GM18519 (cell line): ENCODE results near the gene CPE.
"Not testable (repeated sequence)": the region's sequence is repeated elsewhere in the genome, so short reads cannot be mapped to it uniquely, and the experiment has no call there.

Experiments used
- ATAC-seq: cut with Tn5 transposase; IDR thresholded peaks from one replicate; pipeline ENCODE4 v1.9.1; 2021; ENCODE audit warnings: mild to moderate bottlenecking, moderate library complexity; ENCODE audit not compliant: unreplicated experiment, low FRiP score

Gene CPE

GRCh38 chr4:165378745-165379677, at the start of gene CPE:
Gene CPE, plus strand, starts transcription at chr4:165379008. Its CDS starts 214 bp downstream, at chr4:165379222.
- peak; percentile 63 for ATAC-seq

DNA sequence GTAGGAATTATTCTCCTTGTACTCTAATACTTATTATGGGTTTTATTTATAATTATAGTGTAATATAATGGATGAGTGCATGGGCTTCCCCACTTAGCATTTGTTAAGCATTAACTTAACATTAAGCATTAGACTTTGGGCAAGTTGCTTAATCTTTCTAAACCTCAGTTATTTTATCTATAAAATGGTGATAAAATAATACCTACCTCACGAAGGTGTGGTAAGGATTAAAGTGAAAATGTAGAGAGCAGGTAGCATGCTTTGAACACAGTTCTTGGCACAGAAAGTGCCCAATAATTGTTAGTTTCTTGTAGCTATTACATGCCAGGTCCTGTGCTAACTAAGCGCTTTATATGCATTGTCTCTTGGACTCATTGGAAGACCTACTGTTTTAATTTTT, 48.7 kb upstream of the CPE start:
- no peak for ATAC-seq

DNA sequence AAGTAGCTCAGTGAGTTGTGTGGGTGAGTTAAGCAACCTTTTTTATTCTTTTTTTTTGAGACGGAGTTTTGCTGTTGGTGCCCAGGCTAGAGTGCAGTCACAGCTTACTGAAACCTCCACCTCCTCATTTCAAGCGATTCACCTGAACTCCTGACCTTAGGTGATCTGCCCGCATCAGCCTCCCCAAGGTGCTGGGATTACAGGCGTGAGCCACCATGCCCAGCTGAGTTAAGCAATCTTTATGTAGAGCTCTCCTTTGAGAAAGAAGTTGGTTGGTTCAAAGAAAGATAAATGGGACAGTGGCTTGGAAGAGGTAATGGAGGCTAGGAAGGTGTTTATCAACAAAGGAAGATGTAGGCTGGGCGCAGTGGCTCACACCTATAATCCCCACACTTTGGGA, 48.1 kb upstream of the CPE start:
- no peak for ATAC-seq

GRCh38 chr4:165331359-165331758, 47.4 kb upstream of the CPE start:
- ATAC-seq, result no peak

- no peak for ATAC-seq
Measured at GRCh38 chr4:165331823-165332222, 47.0 kb upstream of the CPE start.

- no peak for ATAC-seq
Measured at GRCh38 chr4:165332502-165332901, 46.3 kb upstream of the CPE start.

DNA sequence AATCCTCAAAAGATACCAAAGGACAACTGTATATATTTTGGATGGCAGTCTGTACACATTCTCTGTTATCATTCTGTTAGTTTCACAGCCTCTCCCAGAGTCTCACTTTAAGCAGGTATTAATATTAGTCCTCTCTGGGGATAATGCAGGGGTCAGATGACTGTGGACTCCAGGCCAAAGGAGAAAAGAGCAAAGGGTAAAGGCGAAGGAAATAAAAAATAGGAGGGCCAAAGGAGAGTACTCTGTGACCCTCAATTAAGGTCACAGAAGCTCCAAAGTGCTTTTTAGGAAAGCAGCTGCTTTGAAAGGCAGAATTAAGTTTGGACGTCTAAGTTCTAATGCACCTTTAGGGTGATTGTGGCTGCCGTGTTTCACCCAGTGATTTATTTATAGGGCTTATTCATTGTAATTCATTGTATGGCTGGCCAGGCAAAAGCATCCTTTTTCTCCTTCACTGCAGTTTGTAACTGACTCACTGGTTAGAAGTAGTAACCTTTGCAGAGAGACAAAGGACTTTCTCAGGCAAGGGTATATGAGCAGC, 43.6 kb upstream of the CPE start:
- no peak for ATAC-seq

GRCh38 chr4:165336743-165337142, 42.1 kb upstream of the CPE start:
- ATAC-seq, result no peak

GRCh38 chr4:165342340-165342739, 36.5 kb upstream of the CPE start:
- ATAC-seq, result not testable (repeated sequence)

DNA sequence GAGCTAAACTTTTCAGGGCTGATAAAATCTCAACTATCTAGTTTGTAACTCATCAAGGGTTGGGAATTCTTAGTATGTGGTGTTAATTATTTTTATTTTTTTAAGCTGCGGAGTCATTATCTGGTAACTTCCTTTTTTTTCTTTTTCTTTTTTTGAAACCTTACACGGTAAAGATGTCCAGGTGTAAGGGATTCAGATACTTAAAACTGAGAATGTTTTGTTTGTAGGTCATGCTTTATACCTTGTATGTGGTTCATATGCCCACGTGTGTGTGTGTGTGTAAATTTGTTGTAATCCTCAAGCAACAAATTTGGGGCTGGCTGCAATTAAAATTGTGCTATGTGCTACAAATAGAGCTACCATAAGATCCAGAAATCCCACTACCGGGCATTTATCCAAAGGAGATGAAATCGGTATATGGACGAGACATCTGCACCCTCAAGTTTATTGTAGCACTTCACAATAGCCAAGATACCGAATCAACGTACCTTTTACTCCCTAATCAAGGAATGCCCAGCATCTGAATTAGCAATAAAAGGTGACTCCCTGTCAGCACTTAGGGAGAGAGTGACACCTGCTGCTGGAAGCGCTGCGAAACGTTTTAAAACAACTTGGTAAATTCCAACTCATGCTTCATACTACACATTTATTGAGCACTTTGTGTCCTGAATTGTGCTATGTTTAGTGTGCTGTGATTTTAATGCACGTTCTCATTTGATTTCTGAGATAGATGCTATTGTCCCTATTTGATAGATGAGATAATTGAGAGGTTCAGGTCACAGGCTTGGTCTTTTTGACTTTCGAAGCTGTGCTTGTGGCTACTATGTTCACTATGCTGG, 35.2 kb upstream of the CPE start:
- no peak for ATAC-seq

DNA sequence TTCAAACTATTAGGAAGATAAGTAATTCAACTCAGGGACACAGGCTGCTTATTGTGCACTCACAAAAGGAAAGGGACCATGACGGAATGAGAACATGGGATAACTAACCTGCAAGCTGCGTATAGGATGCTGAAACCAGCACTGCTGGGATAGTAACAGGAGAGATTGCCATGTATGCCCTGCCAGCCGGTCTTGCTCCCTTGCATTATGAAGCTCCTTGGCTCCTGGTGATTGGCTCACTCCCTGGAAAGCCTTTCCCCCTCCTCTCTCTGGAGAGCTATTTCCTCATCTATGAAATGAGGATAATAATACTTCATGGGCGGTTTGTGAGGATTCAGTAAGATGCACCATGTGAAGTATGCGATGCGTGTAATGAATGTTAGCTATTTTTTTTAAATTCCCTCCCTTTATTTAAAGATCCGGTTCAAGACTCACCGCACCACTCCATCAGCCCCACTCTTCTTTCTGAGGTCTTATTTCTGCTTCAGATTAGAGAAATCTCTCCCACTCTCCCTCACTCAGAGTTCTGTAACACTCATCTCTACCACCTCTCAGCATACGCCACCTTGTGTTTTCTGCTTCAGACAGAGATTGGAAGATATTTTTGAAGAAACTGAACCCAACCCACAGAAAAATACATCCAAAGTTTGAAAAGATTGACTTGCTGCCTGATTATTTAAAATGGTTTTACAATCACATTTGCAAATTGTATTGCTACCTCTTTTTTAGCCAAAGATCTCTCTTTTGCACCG, 33.0 kb upstream of the CPE start:
- ATAC-seq, result no peak

GRCh38 chr4:165347647-165348569, 30.9 kb upstream of the CPE start:
- no peak for ATAC-seq

DNA sequence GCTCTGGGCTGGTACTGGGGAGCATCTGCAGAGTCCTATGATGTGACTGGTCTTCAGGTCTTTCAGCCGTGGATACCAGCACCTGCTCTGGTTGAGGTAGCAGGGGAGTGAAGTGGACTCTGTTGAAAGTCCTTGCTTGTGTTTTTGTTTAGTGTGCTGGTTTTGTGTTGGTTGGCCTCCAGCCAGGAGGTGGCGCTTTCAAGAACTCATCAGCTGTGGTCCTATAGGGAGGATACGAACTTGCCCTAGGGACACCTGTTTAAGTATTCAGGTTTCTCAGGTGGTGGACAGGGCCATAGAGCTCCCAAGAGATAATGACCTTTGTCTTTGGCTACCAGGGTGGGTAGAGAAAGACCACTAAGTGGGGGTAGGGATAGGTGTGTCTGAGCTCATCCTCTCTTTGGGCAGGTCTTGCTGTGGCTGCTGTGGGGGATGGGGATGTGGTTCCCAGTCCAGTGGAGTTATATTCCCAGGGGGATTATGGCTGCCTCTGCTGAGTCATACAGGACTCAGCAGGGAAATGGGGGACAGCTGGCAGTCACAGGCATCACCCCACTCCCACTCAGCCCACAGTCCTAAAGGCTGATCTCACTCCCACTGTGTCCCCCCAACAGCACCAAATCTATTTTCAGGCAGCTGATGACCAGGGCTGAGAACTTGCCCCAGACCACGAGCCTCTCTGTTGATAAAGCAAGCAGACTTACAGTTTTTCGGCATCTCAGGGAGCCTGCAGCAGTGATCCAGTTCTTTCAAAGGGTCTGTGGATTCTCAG, 27.3 kb upstream of the CPE start:
- ATAC-seq, result no peak

DNA sequence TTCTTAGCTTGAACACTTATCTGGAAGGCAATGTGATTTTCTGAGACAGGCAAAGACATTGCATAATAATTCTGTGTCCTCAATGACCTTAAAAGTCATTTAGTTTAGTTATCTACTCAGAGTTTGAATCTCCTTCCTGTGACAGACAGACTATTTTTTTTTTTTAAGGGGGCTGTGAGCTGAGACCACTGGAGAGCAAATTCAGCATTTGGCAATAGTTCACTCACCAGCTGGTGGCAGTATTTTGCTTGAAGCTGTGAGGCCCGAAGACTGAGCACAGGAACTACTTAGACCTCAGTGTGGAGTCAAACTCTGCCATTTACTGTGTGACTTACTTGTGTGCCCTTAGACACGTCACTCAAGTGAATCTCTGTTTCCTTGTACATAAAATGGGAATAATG, 22.9 kb upstream of the CPE start:
- peak; percentile 72 for ATAC-seq

- no peak for ATAC-seq
Measured at GRCh38 chr4:165359506-165359905, 19.3 kb upstream of the CPE start.

- no peak for ATAC-seq
Measured at GRCh38 chr4:165360041-165360695, 18.6 kb upstream of the CPE start.

- no peak for ATAC-seq
Measured at GRCh38 chr4:165360985-165361670, 17.7 kb upstream of the CPE start.

- no peak for ATAC-seq
Measured at GRCh38 chr4:165361810-165362209, 17.0 kb upstream of the CPE start.
